ENCODE results near the gene PRPSAP2. TPM values are rescaled to one million over a fixed set of nuclear protein-coding genes. Genes with fewer than 3 reads are reported as not detected.
A peak's percentile ranks its signal among the peaks of the same experiment; 100 is the strongest.

PRPSAP2 gene
- total RNA-seq, 4 donors from 2014 or later, result 20.0 to 48.7 (median 35.0) TPM

- no peaks in the 10 kb centered on the region for H3K9me3 ChIP-seq
- no peak for TF ChIP-seq POLR2A (IDR thresholded peaks at IDR 0.05)
- H3K4me1 ChIP-seq, result no peaks in the 10 kb centered on the region
- no peaks in the 10 kb centered on the region for H3K36me3 ChIP-seq
- no peak overlapping the region for H3K27ac ChIP-seq
- DNase-seq, result no peak
- H3K4me3 ChIP-seq, result no peak overlapping the region
- no peaks in the 10 kb centered on the region for H3K27me3 ChIP-seq
These were observed 100.7 kb downstream of the PRPSAP2 start for GRCh38 chr17:18958611-18959010.

- no peaks in the 10 kb centered on the region for H3K36me3 ChIP-seq
- no peaks in the 10 kb centered on the region for H3K4me1 ChIP-seq
- TF ChIP-seq POLR2A (IDR thresholded peaks at IDR 0.05) (no peak), CTCF (IDR thresholded peaks at IDR 0.05) (no peak)
- H3K9me3 ChIP-seq, result no peaks in the 10 kb centered on the region
- H3K27me3 ChIP-seq, result no peaks in the 10 kb centered on the region
- peak in 1 of 3 donors; percentile 46 for DNase-seq
- H3K4me3 ChIP-seq, result no peak overlapping the region
- H3K27ac ChIP-seq, result no peak overlapping the region
These were observed 101.3 kb downstream of the PRPSAP2 start for GRCh38 chr17:18959071-18959844.

GRCh38 chr17:18959845-18960240, 101.9 kb downstream of the PRPSAP2 start:
- TF ChIP-seq POLR2A (IDR thresholded peaks at IDR 0.05) (no peak), CTCF (IDR thresholded peaks at IDR 0.05) (no peak)
- Histone ChIP-seq H3K27ac (no peak overlapping the region), H3K4me3 (no peak overlapping the region), H3K27me3 (no peaks in the 10 kb centered on the region), H3K4me1 (no peaks in the 10 kb centered on the region), H3K9me3 (no peaks in the 10 kb centered on the region), H3K36me3 (no peaks in the 10 kb centered on the region)
- peak in 1 of 3 donors; percentile 37 for DNase-seq

- no peak overlapping the region for H3K4me3 ChIP-seq
- H3K9me3 ChIP-seq, result no peaks in the 10 kb centered on the region
- H3K36me3 ChIP-seq, result no peaks in the 10 kb centered on the region
- no peaks in the 10 kb centered on the region for H3K27me3 ChIP-seq
- no peaks in the 10 kb centered on the region for H3K4me1 ChIP-seq
- no peak for TF ChIP-seq POLR2A (IDR thresholded peaks at IDR 0.05)
- TF ChIP-seq CTCF (IDR thresholded peaks at IDR 0.05), result no peak
- DNase-seq, result peak in 1 of 3 donors; percentile 36
- H3K27ac ChIP-seq, result no peak overlapping the region
These were observed 102.3 kb downstream of the PRPSAP2 start for GRCh38 chr17:18960241-18960665.

- Histone ChIP-seq H3K36me3 (no peaks in the 10 kb centered on the region), H3K27me3 (no peaks in the 10 kb centered on the region), H3K4me1 (no peaks in the 10 kb centered on the region), H3K4me3 (no peak overlapping the region), H3K9me3 (no peaks in the 10 kb centered on the region), H3K27ac (no peak overlapping the region)
- peak; percentile 90 to 95 (median 93) for TF ChIP-seq CTCF (IDR thresholded peaks at IDR 0.05)
- TF ChIP-seq POLR2A (IDR thresholded peaks at IDR 0.05), result peak in 1 of 2 donors; percentile 12
- peak; percentile 82 to 95 (median 89) for DNase-seq
These were observed 103.0 kb downstream of the PRPSAP2 start for GRCh38 chr17:18960803-18961511.
